ENCODE data around the gene CCRL2. TPM values are rescaled to one million over a fixed set of nuclear protein-coding genes. Genes with fewer than 3 reads are reported as not detected.
A peak's percentile ranks its signal among the peaks of the same experiment; 100 is the strongest.

CCRL2 gene
- total and polyA plus RNA-seq, 9 of the 15 experiments (the other 6 are each of a cell fraction or from before 2014, with no cell fraction given), result 3.4 to 5.7 (median 4.0) TPM

GRCh38 chr3:46416125-46416810 is 9.2 kb downstream of the CCRL2 start (continued):
- TF ChIP-seq FOXP4 (CRISPR knock-in tag; IDR thresholded peaks at IDR 0.05; ENCODE audit: borderline replicate concordance) (no peak), KDM4B (IDR thresholded peaks at IDR 0.05; ENCODE audit: borderline replicate concordance in 2 of 2, low read depth in 1 of 2) (no peak), ZNF507 (tag; conservative IDR thresholded peaks at IDR 0.05) (no peak), ZBTB12 (CRISPR knock-in tag; IDR thresholded peaks at IDR 0.05) (0 out of 2 replicates have a peak, but pooled peaks have one; percentile 25), CLOCK (CRISPR knock-in tag; IDR thresholded peaks at IDR 0.05; ENCODE audit: borderline replicate concordance) (no peak), MTA3 (IDR thresholded peaks at IDR 0.05; ENCODE audit: borderline replicate concordance) (no peak), ILF3 (IDR thresholded peaks at IDR 0.05; ENCODE audit: borderline replicate concordance) (no peak), SNIP1 (IDR thresholded peaks at IDR 0.05; ENCODE audit: low read depth) (no peak), GTF2A2 (tag; IDR thresholded peaks at IDR 0.05) (no peak), L3MBTL2 (IDR thresholded peaks at IDR 0.05) (peak; percentile 67), SUPT5H (IDR thresholded peaks at IDR 0.05) (no peak), ATF1 (CRISPR knock-in tag; IDR thresholded peaks at IDR 0.05) (no peak), ATF1 (tag; IDR thresholded peaks at IDR 0.05) (peak; percentile 57), RNF2 (IDR thresholded peaks at IDR 0.05) (0 out of 2 replicates have a peak, but pooled peaks have one; percentile 18), ZNF583 (CRISPR knock-in tag; IDR thresholded peaks at IDR 0.05) (no peak), NCOA4 (IDR thresholded peaks at IDR 0.05; ENCODE audit: partially characterized antibody) (no peak), POLR2G (IDR thresholded peaks at IDR 0.05; ENCODE audit: low read depth, low read length) (no peak), SRSF7 (optimal IDR thresholded peaks at IDR 0.05; ENCODE audit: low read depth, low read length) (no peak), MAFF (IDR thresholded peaks at IDR 0.05; ENCODE audit: low read length) (peak; percentile 26; the same call in 1 of the 2 replicates), DLX4 (CRISPR knock-in tag; IDR thresholded peaks at IDR 0.05) (no peak), ZNF77 (CRISPR knock-in tag; IDR thresholded peaks at IDR 0.05) (no peak), SOX6 (IDR thresholded peaks at IDR 0.05) (peak; percentile 19; the same call in 1 of the 2 replicates), KLF6 (CRISPR knock-in tag; IDR thresholded peaks at IDR 0.05; ENCODE audit: borderline replicate concordance) (no peak)
